Renal cortical epithelial cell (primary cell): Measurements from ENCODE around the gene B3GALT6. TPM values are rescaled to one million over a fixed set of nuclear protein-coding genes. Genes with fewer than 3 reads are reported as not detected.
"Not testable (repeated sequence)": the region's sequence is repeated elsewhere in the genome, so short reads cannot be mapped to it uniquely, and the experiment has no call there.

Experiments
- DNase-seq: peaks from one replicate; pipeline ENCODE4 v3.0.0-alpha.2; 2011; ENCODE audit warnings: low read depth
- total RNA-seq: library from RNA; depleted of rRNA; stranded (reverse); fragments of >200 nt; gene quantifications from 2 replicates; pipeline ENCODE4 v1.2.3, GENCODE V29; 2014

The B3GALT6 gene
- total RNA-seq, 1 donor from 2014 or later = 48.8 TPM

- peak; percentile 5 for DNase-seq
Observed at GRCh38 chr1:1244192-1244811, 12.3 kb downstream of the B3GALT6 start.

GRCh38 chr1:1245178-1245816, 13.3 kb downstream of the B3GALT6 start:
- DNase-seq = no peak

- no peak for DNase-seq
Observed at GRCh38 chr1:1245817-1246576, 14.0 kb downstream of the B3GALT6 start.

GRCh38 chr1:1246577-1247340, 14.7 kb downstream of the B3GALT6 start, which contains the start of gene C1QTNF12:
C1QTNF12 (minus strand) TSS chr1:1246722; CDS start chr1:1246690, 32 bp downstream.
- DNase-seq = no peak

- DNase-seq = no peak
Observed at GRCh38 chr1:1247341-1247913, 15.4 kb downstream of the B3GALT6 start.

GRCh38 chr1:1248009-1248913, 16.2 kb downstream of the B3GALT6 start:
- not testable (repeated sequence) for DNase-seq

GRCh38 chr1:1250786-1251284, 18.8 kb downstream of the B3GALT6 start:
- DNase-seq = no peak

- no peak for DNase-seq
Observed at GRCh38 chr1:1253314-1253713, 21.3 kb downstream of the B3GALT6 start.

GRCh38 chr1:1253972-1254666, 22.1 kb downstream of the B3GALT6 start:
- no peak for DNase-seq

GRCh38 chr1:1254667-1254998, 22.6 kb downstream of the B3GALT6 start:
- DNase-seq = no peak

- no peak for DNase-seq
Observed at GRCh38 chr1:1255078-1255477, 23.0 kb downstream of the B3GALT6 start.

GRCh38 chr1:1255611-1256010, 23.6 kb downstream of the B3GALT6 start:
- DNase-seq = no peak

GRCh38 chr1:1256956-1257871, 25.2 kb downstream of the B3GALT6 start:
- DNase-seq = no peak

GRCh38 chr1:1259119-1259488, 27.1 kb downstream of the B3GALT6 start:
- DNase-seq = no peak

GRCh38 chr1:1259540-1259939, 27.5 kb downstream of the B3GALT6 start:
- no peak for DNase-seq

- no peak for DNase-seq
Observed at GRCh38 chr1:1259951-1260600, 28.0 kb downstream of the B3GALT6 start.

GRCh38 chr1:1260843-1261560, 29.0 kb downstream of the B3GALT6 start:
- DNase-seq = no peak

- no peak for DNase-seq
Observed at GRCh38 chr1:1262071-1262470, 30.0 kb downstream of the B3GALT6 start.
